K562 (cell line): ENCODE results near the gene SAE1. TPM values are rescaled to one million over a fixed set of nuclear protein-coding genes. Genes with fewer than 3 reads are reported as not detected.

Experiments
- ARNT ChIP-seq, 2 experiments: fragments of 450-650 bp; IDR thresholded peaks; 2 replicates each; pipeline ENCODE4 v1.6.1; 2016; ENCODE audit warnings: mild to moderate bottlenecking in 1 of 2
- CTCF ChIP-seq, 3 experiments: IDR thresholded peaks in 2 of 3; conservative IDR thresholded peaks in 1 of 3; 2 replicates each; pipeline ENCODE4 v1.5.1; 2011 to 2012; ENCODE audit warnings: low read length in 3 of 3, mild to moderate bottlenecking in 3 of 3, control low read depth in 2 of 3, improper control_type of control experiment in 1 of 3, inconsistent platforms in 1 of 3, low read depth in 1 of 3, mixed read lengths in 1 of 3, moderate library complexity in 1 of 3; ENCODE audit not compliant: insufficient read depth in 2 of 3
- MIER1 ChIP-seq: fragments of 450-650 bp; IDR thresholded peaks from 2 replicates; pipeline ENCODE4 v1.6.1; 2016; ENCODE audit warnings: antibody characterized with exemption, mild to moderate bottlenecking, low read depth
- NCOA1 ChIP-seq: fragments of 450-650 bp; IDR thresholded peaks from 2 replicates; pipeline ENCODE4 v1.6.1; 2016; ENCODE audit warnings: low read depth
- PHF20 ChIP-seq: fragments of 450-650 bp; IDR thresholded peaks from 2 replicates; pipeline ENCODE4 v1.6.1; 2018; ENCODE audit not compliant: partially characterized antibody
- POLR2A ChIP-seq: fragments of 450-650 bp; conservative IDR thresholded peaks from 2 replicates; pipeline ENCODE4 v1.6.1; 2016
- PURB ChIP-seq: sonication (generic); formaldehyde crosslinking; IDR thresholded peaks from 2 replicates; pipeline ENCODE4 v1.9.0; 2021; ENCODE audit warnings: low read depth, mild to moderate bottlenecking, missing genetic modification reagents
- RBBP5 ChIP-seq: fragments of 200-600 bp; sonication (generic); IDR thresholded peaks from 2 replicates; pipeline ENCODE4 v1.6.1; 2012; ENCODE audit warnings: borderline replicate concordance, mild to moderate bottlenecking, low read length, control low read depth, inconsistent platforms; ENCODE audit not compliant: insufficient read depth, poor library complexity, severe bottlenecking
- RBFOX2 ChIP-seq: fragments of 200-400 bp; formaldehyde crosslinking; IDR thresholded peaks from 2 replicates; pipeline ENCODE4 v1.6.1; 2017; ENCODE audit warnings: low read depth, mild to moderate bottlenecking, low read length, moderate library complexity
- SIRT6 ChIP-seq: IDR thresholded peaks from one replicate; pipeline ENCODE4 v1.6.1; 2012; ENCODE audit warnings: low read depth, mild to moderate bottlenecking, control low read depth, inconsistent platforms, low read length, moderate library complexity
- SMARCE1 ChIP-seq: fragments of 450-650 bp; IDR thresholded peaks from 2 replicates; pipeline ENCODE4 v1.7.1; 2016; ENCODE audit warnings: mild to moderate bottlenecking
- TAF9B ChIP-seq: fragments of 450-650 bp; IDR thresholded peaks from 2 replicates; pipeline ENCODE4 v1.6.1; 2018; ENCODE audit warnings: mild to moderate bottlenecking; ENCODE audit not compliant: partially characterized antibody
- ZBED1 ChIP-seq: IDR thresholded peaks from 2 replicates; pipeline ENCODE4 v1.6.1; 2014
- ZNF57 ChIP-seq: fragments of 450-650 bp; formaldehyde crosslinking; IDR thresholded peaks from 2 replicates; pipeline ENCODE4 v1.4.0; 2020; ENCODE audit warnings: mild to moderate bottlenecking, moderate library complexity
- polyA plus RNA-seq, 8 experiments: library from polyadenylated mRNA; depleted of rRNA in 4 of 8; stranded (reverse) in 5 of 8; unstranded in 3 of 8; fragments of >200 nt; fragmentation: Nextera tagmentation in 2 of 8; fragmentation: Illumina TruSeq in 1 of 8; extraction: Ambion mirVana in 2 of 8; extraction: Trizol in 1 of 8; gene quantifications; 2 replicates each; pipeline versions ENCODE4 v1.2.1 to v1.2.3, GENCODE V29; 2011 to 2014; ENCODE audit warnings: inconsistent platforms in 1 of 8, missing spikeins in 1 of 8
- total RNA-seq, 7 experiments: library from RNA; depleted of rRNA in 6 of 7; stranded (reverse); fragments of >200 nt in 6 of 7; fragmentation: Illumina TruSeq in 2 of 7; extraction: Trizol in 2 of 7; gene quantifications; 2 replicates each; pipeline versions ENCODE4 v1.2.1 to v1.2.3, GENCODE V29; 2011 to 2021; ENCODE audit warnings: low replicate concordance in 1 of 7
- TF ChIP-seq, protein P1 (sequence below): sonication (generic); formaldehyde crosslinking; IDR thresholded peaks from 2 replicates; pipeline ENCODE4 v1.8.0; 2022; ENCODE audit warnings: mild to moderate bottlenecking, missing genetic modification reagents, borderline replicate concordance
- TF ChIP-seq, protein P2 (sequence below): sonication (generic); formaldehyde crosslinking; IDR thresholded peaks from 2 replicates; pipeline ENCODE4 v1.8.0; 2023; ENCODE audit warnings: missing genetic modification reagents, mild to moderate bottlenecking, borderline replicate concordance
- TF ChIP-seq, protein P3 (sequence below): fragments of 450-650 bp; IDR thresholded peaks from 2 replicates; pipeline ENCODE4 v1.6.1; 2016; ENCODE audit warnings: missing biosample characterization, missing genetic modification characterization

SAE1 gene
- total and polyA plus RNA-seq, 9 of the 15 experiments (the other 6 are each of a cell fraction or from before 2014, with no cell fraction given): 82.8 to 299 (median 217) TPM

DNA sequence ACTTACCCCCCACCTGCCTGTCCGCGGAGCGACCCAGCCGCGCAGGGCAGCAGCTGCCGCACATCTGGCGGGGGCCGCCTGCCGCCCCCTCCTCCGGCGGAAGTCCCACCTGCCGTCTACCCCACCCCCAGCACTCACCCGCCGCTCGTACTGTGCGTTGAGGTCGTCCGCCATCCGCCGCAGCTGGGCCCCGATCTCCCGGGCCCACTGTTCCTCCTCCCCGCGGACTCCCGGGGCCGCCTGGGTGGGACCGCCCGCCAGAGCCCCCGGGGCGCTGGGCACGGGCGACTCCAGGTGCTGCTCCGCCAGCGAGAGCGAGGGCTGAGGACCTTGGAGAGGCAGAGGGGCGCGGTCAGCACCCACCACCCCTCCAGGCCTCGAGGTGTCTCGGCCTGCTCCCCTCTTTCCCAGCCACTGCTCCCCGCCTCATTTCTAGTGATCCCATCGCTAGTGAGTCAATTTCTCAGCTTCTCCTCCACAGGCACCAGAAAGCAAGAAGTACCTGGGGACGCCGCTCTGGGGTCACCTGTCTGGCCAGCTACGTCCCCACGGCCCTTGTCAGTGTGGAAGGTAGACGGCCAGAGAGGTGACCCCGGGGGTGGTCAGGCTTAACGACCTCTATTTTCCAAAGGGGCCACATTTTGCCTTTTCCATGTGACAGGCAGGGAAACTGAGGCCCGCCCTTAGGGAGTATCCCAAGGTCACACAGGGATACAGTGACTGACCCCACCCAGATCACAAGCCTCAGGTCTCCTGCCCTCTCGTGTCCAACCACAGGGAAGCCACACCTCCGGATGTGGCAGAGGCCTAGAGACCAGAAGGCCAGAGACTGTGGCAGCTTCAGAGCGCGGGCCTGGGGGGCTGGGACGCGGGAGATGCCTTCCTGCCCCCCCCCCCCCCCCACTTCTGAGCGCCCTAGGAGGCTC is 96.1 kb downstream of the SAE1 start (continued):
- TF ChIP-seq, protein P1, sequence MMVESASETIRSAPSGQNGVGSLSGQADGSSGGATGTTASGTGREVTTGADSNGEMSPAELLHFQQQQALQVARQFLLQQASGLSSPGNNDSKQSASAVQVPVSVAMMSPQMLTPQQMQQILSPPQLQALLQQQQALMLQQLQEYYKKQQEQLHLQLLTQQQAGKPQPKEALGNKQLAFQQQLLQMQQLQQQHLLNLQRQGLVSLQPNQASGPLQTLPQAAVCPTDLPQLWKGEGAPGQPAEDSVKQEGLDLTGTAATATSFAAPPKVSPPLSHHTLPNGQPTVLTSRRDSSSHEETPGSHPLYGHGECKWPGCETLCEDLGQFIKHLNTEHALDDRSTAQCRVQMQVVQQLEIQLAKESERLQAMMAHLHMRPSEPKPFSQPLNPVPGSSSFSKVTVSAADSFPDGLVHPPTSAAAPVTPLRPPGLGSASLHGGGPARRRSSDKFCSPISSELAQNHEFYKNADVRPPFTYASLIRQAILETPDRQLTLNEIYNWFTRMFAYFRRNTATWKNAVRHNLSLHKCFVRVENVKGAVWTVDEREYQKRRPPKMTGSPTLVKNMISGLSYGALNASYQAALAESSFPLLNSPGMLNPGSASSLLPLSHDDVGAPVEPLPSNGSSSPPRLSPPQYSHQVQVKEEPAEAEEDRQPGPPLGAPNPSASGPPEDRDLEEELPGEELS (CRISPR knock-in tag): no peak; the same call in 1 of the 2 replicates
- peak; percentile 96 for TF ChIP-seq SIRT6
- no peak for TF ChIP-seq SMARCE1
- peak; percentile 22 for TF ChIP-seq RBBP5
- TF ChIP-seq MIER1: no peak
- TF ChIP-seq NCOA1: no peak
- peak; percentile 94 for TF ChIP-seq POLR2A
- TF ChIP-seq ZNF57 (CRISPR knock-in tag): no peak
- peak in 2 of 3 experiments; percentile 17; a peak in 2 of 6 replicates for TF ChIP-seq CTCF (IDR thresholded peaks at IDR 0.05 in 2 of 3, conservative IDR thresholded peaks at IDR 0.05 in 1 of 3; ENCODE audit: insufficient read depth in 2 of 3, low read depth in 1 of 3, low read length in 3 of 3)
- TF ChIP-seq RBFOX2: peak; percentile 97
- TF ChIP-seq, protein P2, sequence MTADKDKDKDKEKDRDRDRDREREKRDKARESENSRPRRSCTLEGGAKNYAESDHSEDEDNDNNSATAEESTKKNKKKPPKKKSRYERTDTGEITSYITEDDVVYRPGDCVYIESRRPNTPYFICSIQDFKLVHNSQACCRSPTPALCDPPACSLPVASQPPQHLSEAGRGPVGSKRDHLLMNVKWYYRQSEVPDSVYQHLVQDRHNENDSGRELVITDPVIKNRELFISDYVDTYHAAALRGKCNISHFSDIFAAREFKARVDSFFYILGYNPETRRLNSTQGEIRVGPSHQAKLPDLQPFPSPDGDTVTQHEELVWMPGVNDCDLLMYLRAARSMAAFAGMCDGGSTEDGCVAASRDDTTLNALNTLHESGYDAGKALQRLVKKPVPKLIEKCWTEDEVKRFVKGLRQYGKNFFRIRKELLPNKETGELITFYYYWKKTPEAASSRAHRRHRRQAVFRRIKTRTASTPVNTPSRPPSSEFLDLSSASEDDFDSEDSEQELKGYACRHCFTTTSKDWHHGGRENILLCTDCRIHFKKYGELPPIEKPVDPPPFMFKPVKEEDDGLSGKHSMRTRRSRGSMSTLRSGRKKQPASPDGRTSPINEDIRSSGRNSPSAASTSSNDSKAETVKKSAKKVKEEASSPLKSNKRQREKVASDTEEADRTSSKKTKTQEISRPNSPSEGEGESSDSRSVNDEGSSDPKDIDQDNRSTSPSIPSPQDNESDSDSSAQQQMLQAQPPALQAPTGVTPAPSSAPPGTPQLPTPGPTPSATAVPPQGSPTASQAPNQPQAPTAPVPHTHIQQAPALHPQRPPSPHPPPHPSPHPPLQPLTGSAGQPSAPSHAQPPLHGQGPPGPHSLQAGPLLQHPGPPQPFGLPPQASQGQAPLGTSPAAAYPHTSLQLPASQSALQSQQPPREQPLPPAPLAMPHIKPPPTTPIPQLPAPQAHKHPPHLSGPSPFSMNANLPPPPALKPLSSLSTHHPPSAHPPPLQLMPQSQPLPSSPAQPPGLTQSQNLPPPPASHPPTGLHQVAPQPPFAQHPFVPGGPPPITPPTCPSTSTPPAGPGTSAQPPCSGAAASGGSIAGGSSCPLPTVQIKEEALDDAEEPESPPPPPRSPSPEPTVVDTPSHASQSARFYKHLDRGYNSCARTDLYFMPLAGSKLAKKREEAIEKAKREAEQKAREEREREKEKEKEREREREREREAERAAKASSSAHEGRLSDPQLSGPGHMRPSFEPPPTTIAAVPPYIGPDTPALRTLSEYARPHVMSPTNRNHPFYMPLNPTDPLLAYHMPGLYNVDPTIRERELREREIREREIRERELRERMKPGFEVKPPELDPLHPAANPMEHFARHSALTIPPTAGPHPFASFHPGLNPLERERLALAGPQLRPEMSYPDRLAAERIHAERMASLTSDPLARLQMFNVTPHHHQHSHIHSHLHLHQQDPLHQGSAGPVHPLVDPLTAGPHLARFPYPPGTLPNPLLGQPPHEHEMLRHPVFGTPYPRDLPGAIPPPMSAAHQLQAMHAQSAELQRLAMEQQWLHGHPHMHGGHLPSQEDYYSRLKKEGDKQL (CRISPR knock-in tag): no peak
- no peak for TF ChIP-seq ZBED1
- no peak for TF ChIP-seq TAF9B
- TF ChIP-seq, protein P3, sequence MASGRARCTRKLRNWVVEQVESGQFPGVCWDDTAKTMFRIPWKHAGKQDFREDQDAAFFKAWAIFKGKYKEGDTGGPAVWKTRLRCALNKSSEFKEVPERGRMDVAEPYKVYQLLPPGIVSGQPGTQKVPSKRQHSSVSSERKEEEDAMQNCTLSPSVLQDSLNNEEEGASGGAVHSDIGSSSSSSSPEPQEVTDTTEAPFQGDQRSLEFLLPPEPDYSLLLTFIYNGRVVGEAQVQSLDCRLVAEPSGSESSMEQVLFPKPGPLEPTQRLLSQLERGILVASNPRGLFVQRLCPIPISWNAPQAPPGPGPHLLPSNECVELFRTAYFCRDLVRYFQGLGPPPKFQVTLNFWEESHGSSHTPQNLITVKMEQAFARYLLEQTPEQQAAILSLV (tag): peak; percentile 15; the same call in 1 of the 2 replicates
- TF ChIP-seq PHF20: peak; percentile 57
- TF ChIP-seq ARNT (IDR thresholded peaks at IDR 0.05): no peak; a peak in 1 of 4 replicates
- no peak for TF ChIP-seq PURB (CRISPR knock-in tag)
